HG03066 (cell line): ENCODE measurements around the gene P2RY6.
"Not testable (repeated sequence)": the region's sequence is repeated elsewhere in the genome, so short reads cannot be mapped to it uniquely, and the experiment has no call there.

ENCODE experiments used
- ATAC-seq: cut with Tn5 transposase; IDR thresholded peaks from one replicate; pipeline ENCODE4 v1.9.1; 2021; ENCODE audit warnings: low read depth; ENCODE audit not compliant: unreplicated experiment

P2RY6 gene

DNA sequence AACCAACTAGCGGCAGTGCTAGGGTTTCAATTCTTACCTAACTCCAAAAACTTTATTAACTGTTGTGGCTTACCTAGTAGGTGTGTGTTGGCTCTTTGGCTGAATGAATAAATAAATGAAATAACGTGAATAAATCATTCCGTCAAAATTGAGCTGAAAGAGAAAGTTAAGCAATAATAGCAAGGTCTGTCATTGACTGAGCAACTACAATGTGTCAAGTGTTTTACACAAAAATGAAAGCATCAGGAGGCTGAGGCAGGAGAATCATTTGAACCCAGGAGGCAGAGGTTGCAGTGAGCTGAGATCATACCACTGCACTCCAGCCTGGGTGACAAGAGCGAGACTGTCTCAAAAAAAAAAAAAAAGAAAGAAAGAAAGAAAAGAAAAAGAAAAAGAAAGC, 2.1 kb downstream of the P2RY6 start:
- ATAC-seq: not testable (repeated sequence)

DNA sequence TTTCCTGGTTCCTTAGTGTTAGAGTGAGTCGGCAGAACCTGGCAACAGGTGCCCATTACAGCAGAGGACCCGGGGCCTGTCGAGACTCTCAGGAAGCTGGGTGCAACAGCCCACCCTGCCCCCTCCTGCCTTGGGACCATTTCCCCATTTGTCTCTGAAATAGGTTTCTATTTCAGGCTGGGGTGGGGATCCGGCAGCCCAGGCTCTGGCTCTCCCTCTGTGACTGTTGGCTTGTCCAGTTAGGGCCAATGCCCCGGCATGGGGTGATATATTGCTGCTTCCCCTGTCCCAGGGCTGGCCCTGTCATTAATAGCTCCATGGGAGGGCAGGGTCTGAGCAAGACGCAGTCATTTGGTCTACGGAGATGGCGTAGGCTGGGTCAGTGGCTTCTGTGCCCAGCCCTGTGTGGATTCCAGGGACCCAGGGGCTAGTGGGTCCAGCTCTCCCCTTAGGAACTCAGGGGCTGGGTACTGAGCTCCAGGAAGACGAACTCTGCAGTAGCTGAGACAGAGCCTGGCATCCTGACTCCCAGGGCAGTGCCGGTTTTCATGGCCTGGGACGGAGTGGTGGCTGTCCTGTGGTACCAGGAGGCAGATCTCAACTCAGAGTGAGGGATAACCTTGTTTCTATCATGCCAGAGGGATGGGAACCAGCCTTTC, 2.7 kb downstream of the P2RY6 start:
- no peak for ATAC-seq

DNA sequence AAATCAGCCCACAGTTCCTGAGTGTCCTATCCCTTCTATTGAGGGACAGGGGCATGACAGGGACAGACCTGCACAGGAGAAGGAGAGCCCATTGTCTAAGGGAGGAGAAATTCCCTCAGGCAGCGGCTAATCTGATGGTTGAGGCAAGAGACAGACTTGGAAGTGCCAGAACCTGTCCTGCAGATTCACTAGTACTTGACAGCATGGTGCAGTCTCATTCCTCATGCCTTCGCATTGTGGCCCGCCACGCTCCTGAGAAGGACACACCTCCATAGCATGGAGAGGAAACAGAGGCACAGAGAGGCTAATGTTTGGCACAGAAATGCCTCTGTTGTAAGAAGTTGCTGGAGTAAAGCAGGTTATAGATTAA, 3.2 kb downstream of the P2RY6 start:
- ATAC-seq: no peak

DNA sequence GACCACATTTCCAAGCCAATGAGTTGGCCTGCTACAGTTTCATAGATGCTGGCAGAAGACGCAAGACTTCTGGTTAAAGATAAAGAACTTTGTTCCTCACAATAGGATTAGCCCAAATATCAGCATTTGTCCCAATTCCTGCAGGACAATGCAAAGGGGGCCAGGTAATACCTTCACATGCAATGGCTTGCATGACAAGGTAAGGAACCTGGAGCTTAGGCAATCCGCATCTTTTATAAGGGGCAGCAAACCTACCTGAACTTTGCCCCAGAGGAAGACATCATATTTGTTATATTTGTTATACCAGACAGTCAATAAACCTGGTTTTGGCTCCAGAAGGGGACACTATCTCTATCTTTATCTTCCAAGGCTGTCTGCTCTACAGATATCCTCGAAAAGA, 5.3 kb downstream of the P2RY6 start:
- no peak for ATAC-seq

DNA sequence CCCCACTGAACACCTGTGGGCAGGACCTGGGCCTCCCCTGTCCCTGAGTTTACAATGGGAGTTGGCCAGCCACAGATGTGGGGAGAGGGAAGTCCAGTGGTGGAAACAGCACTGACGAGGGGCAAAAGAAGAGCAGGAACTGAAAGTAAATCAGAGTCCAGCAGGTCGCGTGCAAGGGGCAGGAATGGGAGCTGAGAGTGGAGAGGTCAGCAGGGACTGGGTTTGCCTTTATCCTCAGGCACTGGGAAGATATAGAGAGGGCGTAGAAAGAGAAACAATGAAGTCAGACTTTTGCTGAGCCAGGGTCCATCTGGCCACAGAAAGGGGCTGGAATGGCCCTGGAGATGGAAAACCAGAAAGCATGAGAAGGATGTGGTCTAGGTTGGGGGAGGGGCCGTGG, 8.5 kb downstream of the P2RY6 start:
- no peak for ATAC-seq

DNA sequence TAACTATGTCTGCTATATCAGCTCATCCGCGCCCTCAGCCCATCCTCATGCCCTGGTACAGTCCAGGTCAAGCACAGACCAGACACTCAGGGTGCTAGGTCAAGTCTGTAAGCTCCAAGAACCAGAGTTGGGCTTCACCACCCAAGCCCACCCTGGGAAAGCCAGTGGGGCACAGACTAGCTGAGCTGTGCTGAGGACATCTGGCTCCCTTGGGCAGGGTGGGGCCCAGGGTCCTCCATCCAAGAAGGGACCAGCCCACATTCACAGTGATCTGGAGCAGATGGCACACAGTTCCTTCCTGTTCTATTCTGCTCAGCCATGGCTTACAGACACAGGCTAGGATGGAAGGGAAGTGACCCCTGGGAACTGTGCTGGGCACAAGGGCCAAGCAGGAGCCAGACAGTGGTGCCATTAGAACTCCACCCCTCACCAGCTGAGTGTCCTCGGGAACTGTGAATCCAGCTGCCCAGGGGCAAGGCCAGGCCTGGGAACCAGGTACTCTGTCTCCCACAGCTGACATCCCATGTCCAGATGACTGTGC, 9.1 kb downstream of the P2RY6 start:
- ATAC-seq: no peak

DNA sequence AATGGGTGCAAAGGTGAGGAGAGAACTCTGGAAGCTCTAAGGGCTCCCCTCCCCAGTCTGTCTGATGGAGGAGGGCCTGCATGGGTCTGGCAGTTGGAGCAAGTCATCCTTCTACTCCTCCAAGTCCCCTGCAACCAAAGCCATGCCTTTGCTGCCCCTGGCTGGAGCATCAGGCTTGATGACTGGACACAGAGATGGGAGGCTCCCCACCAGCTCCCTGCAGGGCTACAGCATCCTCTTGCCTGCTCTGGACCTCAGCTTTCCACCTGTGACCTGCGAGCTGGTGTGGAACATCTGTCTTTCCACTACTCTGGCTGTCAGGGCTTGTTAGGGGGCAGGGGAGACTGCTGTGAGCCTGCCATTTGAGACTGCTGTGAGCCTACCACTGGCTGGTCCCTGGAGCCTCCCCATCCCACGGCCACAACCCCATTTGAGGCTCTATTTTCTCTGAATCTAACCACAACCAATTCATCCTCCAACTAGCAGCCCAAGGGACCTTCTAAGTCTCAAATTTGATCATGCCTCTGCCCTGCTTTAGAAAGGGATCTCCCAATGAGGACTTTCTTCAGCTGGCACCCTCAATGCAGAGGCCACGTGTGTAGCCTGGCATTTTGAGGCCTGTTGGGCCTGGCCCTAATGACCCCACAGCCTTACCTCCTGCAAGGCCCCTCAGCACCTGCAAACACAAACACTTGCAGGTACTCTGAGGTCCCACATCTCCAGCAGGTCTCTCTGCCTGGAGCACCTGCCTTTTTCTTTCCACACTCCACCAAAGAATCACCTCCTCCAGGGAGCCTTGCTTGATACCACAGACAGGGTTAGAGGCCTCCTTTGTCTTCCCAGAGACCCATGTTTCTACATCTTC, 9.9 kb downstream of the P2RY6 start:
- no peak for ATAC-seq

DNA sequence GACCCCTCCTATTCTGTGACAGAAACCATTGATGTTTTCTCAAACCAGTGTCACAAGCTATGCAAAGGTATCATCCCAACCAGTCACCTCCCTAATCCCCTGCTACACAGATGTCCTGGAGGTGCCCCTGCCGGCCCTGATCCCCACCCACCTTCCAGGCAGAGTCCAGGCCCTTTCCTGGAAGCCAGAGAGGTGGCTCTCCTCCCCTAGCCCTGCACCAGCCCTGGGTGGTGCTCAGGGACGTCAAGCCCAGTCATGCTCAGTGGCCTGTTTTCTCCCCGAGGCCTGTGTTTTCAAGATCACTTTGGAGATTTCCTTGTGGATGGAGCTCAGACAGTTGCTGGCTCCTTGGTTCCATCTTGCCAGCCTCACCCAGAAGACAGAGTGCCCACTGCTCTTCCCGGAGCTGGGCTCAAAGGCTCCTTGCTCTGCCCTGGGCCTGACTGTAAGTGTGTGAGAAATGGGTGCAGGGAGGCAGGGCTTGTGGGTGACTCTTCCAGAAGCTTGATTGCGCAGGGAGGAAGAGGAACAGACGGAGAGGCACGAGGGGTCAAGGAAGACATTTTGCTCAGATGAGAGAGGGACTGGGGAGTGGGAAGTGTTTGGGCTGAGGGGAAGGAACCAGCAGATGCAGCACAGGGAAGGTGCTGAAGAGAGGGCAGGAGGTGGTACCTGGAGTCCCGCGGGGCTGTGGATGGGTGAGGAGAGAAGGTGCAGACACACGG, 11.3 kb downstream of the P2RY6 start:
- ATAC-seq: no peak

DNA sequence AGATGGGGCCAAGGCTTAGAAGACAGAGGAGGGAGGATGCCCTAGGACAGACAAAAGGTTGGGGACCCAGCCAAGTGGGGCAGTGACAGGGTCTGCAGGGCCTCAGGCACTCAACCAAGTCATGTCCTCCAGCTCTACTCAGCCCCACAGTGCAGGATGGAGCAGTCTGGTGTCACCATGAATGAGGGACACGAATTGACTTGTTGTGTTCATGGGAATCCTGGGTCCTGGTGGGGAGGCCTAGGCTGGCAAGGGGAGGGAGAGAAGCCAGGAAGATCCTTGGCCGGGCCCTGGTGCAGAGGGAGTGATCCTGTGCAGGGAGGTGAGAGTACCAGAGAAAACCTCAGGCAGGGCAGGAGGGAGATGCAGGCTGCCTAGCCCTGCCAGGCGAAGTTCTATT, 12.0 kb downstream of the P2RY6 start:
- no peak for ATAC-seq

DNA sequence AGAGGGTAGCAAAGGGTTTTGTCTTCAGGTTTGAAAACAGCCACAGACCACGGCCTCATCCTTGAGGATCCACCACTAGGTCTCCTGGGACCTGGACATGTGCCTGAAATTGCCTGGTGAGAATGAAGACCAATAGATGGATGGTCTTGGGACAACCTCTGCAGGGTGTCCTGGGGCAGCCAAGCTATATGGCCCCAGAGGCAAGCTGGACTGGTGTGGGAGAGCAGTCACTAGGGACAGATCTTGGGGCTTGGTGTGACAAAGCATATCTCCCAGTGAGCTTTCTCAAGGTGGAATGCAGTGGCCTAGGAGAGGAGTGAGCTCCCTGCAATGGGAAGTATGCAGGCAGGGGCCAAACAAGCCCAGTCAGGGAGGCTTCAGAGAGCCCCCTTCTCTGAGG, 13.6 kb downstream of the P2RY6 start:
- ATAC-seq: no peak

DNA sequence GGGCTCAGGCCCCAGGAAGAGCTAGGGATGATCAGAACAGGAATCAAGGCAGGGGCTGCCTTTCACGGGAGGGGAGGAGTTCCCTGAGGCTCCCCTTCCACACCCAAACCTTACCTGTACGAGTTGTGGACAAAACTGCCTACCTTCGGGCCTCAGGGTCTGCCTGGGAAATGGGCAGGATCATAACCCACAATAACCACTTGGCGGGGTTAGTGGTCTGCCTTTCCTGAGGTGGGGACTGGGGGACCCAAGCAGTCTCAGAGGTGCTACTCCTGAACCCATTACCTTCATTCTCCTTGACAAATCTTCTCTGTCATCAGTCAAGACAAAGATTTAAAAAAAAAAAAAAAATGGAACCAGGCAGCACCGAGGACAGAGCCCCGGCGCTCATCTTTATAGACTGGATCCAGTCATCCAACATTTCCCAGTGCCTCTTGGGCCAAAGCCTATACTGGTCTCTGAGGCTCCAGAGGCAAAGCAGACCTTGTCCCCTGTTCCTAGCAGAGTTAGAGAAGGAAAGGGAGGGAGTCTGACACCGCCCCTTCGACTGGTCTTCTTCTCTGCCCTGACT, 14.2 kb downstream of the P2RY6 start:
- no peak for ATAC-seq

DNA sequence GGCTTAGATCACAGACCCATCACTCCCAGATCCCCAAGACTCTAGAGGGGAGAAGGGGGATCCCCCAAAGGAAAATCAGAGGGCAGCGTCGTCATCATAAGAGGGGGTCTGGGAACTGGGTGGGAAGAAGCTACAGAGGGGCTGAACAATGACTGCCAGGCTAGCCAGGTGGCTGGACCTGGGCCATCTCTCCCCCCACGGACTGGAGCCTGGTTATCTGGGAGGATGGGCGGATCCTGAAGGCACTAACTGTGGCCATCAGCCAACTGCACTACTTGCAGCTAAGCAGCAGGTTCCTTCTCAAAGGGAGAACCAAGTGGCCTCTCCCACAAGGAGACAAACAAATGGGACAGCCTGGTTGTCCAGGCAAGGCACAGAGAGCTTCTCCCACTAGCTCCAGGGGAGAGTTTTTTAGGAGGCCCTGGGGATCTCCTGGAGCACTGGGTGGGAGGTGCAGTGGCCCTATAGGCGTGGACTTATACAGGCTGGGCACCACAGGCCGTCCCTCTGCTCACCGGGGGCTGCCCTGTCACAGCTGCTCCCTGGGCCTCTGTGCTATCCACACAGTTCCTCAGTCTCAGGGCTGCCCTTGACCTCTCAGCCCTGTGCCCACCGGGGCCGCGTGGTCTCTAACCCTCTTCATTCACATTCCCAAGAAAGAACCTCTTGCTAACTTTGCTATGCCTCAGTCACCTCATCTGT, 15.4 kb downstream of the P2RY6 start:
- ATAC-seq: no peak

DNA sequence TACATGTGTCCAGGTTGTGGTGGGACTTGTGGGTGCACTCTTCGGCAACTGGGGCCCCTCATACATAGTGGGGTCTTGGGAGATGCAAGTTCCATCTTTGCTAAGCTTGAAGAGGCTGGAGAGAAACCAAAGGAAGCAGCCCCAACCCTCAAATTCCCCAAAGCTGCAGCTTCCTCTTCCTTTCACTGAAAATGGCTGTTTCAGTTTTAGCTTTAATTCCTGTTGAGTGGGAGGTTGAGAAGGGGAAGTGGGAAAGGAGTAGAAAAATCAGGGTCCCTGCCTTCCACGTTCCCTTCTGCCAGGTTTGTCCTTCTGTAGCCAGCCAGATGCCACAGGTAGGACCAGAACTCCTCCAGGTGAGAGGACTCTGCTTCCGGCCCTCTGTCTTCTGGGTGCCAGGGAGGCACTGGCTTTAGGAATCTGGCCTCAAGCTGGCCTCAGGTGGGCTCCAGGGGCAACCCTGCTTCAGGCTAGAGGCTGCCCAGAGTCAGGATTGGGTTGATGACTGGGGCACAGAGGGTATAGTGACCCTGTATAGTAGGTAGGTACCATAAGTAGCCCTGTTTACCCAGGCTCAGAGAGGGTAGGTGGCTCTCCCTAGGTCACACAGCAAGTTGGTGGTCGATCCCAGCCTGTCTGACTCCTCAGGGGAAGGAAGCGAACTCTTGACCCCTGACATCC, 16.2 kb downstream of the P2RY6 start:
- ATAC-seq: no peak

DNA sequence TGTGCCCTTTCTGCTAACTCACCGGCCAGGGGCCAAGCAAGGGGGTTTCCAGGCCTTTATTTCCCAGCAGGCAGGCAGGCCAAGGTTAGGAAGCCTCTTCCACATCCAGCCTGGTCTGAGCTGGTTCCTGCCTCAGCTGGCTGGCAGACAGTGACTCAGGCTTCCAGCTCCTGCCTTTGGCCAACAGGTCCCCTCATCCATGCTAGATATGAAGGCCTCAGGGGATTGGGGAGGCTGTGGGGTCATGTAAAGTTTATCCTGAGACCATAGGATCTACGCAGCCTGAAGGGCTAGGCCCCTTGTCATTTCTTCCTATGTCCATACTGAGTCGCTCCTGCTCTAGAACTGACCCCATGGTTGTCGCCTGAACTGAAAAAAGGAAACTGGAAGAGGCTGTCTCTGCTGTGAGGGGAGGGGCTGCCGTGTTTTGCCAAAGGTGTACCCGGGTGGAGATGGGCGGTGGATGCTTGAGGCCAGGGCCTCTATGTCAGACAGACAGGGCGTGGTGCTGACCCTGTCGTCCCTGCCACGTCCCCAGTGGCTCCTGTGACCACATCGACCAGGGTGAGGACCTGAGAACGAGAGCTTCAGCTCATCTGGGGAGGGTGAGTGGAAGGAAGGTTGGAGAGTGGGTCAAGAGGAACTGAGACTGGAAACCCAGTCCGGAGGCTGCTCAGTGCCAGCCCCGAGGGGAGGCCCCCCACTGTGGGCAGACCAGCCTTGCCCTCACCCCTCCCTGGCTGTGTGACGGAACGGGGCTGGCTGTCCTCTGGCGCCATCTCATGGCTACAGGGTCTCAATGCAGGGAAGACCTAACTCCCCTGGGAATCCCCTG, 17.0 kb downstream of the P2RY6 start:
- peak; percentile 65 for ATAC-seq

DNA sequence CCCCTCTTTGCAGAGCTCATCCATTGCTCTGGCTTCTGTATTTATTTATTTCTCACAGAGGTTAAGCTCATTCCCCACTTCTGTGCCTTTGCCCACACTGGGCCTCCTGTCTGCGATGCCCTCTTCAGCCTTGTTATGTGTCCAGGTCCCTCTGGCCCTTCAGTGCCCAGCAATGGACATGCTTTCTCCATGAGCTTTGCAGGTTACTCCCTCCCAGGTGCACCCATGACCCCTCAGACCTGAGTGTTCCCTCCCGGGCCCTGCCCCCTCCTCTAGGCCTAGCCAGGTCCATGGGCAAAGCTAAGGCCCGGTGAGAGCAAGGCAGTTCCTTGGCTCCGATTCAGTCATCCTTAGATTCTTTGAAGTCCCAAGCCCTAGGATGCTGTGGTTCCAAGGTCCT, 18.4 kb downstream of the P2RY6 start:
- ATAC-seq: no peak

DNA sequence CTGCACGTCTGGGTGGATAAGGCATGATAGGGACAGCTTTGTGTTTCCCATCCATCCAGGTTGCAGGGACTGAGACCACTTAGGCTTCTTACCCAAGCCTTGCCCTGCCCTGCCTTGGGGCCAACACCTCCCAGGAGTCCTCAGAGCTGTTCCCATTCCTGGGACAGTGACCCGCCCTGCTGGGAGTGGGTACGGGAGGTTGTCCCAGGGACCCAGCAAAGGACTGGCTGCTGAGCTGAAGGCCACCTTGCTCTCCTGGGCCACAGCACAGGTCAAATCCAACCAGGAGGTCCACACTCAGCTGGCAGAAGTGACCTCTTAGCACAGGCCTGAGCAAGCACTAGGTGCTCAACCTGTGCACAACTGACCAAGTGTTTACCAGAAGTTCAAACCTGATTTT, 19.1 kb downstream of the P2RY6 start:
- no peak for ATAC-seq

DNA sequence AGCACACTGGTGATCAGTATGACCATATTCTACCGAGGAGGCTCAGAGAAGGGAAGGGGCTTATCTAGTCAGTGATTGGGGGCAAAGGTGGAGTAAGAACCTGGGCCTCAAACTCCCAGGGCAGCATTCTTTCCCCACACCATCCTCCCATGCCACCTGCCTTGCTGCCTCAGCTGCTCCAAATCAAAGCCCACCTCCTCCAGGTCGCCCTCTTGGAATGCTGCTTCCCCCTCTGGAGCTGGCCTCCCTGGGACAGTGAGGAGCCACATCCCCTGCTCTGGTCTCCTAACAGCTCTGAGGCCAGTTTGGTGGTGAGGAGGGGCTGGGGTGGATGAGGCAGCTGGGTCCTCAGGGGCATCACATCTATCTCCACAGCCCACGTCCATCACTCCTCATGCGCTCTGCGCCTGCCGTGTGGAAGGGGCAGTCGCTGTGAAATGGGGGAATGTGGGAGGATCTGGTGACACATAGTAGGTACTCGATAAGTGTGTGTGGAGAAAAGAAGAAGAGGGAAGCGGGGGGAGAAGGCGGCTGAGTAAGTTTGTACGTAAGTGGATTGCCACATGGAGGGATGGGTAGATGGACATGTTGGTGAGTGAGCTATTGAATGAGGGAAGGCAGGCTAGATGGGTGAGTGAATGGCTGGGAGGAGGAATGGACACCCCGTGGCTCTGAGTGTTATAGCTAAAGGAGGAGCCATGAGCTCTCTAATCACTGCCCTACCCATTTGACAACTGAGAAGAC, 19.8 kb downstream of the P2RY6 start:
- ATAC-seq: no peak

DNA sequence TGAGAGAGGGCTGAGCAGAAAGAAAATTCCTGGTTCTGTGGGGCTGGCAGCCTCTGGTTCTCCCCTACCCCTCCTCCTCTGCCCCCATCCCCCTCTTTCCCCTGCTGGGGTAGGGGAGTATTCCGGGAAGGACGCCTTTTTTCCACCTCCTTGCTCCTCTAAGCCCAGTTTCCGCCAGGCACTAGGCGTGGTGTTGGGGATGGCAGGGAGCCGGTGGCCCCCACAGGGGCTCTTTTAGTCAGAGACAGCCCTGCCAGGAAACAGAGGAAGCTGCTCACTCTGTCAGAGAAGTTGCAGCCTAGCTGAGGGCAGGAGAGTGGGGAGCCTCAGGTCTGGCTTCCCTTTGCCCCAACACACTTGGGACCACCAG, 20.4 kb downstream of the P2RY6 start:
- ATAC-seq: no peak
